Stromal cell of bone marrow (primary cell): ENCODE measurements around the gene CCDC192.
A peak's percentile ranks its signal among the peaks of the same experiment; 100 is the strongest.

ENCODE experiments used
- DNase-seq: peaks from one replicate; pipeline ENCODE4 v3.0.0-alpha.2; 2012; ENCODE audit warnings: low read depth

The CCDC192 gene

DNA sequence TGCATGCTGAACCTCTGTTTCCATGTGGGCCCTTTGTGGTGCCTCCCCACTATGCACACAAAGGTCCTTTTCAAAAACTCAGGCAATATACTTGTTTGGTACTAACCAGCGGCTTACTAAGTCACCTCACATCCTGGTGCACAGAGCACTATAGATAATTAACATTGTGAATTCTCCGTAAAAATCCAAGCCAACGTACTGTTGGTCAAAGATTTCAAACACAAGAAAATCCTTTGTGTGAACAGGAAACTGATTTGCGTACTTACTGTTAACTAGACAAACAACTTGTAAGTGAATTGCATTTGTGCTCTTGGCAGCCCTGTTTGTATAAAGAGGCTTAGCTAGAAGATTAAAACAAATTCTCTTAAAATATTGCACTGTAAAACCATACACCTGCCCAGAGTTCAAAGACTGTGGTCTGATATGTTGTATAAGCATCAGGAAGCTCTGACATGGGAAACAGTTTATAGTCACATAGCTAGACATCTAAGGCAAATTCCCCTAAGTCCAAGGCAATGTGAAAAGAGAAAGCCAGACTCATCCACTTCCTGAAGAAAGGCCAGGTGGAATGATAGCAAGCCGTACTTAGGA is 255.3 kb downstream of the CCDC192 start:
- no peak for DNase-seq

DNA sequence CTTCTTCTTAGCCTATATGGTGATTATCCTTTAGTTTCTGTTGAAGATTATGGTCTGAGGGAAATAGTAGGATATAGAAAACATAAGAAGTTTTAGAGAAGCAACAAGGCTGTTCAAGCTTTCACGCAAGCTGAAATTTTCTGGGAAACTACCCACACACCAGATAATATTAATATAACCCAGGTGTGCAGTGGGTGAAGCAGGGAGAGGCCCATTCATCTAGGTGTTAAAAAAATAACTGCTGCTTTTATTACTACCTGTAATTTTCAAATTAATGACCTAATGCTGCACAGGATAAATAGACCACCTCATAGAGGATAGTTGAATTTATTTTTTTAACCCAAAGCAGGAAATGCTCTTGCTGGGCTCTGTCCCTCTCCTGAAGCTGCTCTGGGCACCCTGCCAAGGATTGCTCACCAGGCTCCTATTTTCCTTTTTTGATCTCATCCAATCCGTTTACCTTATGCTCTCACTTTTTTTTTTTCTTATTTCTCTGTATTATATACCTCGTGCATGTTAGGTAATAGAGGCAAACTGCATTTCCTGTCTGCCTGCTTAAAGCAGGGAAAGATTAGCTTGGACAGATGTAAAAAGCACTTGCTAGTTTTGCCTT is 256.1 kb downstream of the CCDC192 start:
- peak; percentile 34 for DNase-seq

GRCh38 chr5:127960270-127960691 is 257.1 kb downstream of the CCDC192 start:
- no peak for DNase-seq

DNA sequence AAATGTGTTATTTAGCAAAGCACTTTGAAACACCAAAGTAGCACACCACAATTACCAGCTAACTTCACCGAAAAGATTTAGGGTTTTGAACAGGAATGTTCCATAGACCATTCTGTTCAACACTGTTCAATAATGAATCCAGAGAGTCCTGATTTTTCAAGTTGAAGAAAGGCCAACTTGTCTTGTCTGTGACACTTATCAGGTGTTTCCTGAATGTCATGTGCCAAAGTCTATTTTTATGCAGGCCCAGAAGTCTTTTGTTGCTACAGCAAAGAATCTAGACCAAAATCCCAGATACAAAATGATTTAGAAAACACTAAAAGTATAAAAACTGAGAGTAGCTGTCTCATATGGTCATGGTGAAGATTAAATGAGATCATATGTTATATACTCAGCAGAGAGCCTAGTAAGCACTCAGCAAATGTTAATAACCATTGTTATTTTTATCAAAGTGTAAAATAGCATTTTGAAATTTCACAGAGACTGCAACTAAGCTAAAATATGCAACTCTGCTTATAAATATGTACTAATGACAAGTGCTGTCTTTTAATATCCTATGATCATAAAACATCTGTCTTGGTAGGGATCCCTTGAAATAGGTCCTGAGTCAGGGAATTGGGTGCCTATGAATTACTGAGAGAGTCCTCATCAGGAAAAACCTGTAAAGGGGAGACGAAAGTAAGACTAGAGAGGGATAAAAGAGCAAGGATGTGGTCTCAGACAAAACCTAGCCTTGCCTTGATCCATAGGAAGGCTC is 258.0 kb downstream of the CCDC192 start:
- DNase-seq: no peak

DNA sequence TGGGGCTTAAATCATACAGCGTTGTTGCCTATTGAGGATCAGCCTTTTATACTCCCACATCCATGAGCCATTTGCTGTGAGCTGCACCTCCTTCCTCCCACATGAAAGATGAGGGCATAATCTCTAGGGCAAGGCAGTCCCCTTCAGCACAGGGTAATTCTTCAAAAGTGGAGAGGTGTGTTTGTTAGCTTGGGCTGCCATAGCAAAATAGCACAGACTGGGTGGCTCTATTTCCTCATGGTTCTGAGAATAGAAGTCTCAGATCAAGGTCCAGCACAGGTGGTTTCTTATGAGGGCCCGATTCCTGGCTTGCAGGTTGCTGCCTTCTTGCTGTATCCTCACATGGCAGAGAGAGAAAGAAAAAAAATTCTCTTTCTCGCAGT is 258.6 kb downstream of the CCDC192 start:
- DNase-seq: no peak

- DNase-seq: no peak
Measured at GRCh38 chr5:127962491-127962890, 259.3 kb downstream of the CCDC192 start.

GRCh38 chr5:127963233-127963632 is 260.0 kb downstream of the CCDC192 start:
- no peak for DNase-seq

DNA sequence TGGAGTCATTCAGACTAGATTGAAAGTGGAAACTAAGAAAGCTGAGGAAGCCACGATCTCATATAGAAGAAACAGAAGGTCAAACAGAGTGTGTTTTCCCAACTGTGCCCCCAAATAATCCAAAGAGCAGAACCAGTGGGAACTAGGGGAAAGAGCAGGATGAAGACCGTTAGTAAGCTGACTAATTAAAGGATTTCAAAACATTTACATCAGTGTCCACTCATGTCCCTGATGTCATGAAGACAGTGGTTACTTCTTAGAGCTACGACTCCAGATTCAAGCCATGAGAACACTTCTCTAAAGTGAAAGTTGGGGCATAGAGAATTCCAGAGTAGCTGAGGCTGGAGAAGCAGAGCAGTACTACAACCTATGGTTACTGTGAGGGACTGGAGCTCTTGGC is 260.7 kb downstream of the CCDC192 start:
- DNase-seq: no peak

GRCh38 chr5:127967323-127967982 is 264.3 kb downstream of the CCDC192 start:
- no peak for DNase-seq

GRCh38 chr5:127967983-127968592 is 264.9 kb downstream of the CCDC192 start:
- DNase-seq: no peak

DNA sequence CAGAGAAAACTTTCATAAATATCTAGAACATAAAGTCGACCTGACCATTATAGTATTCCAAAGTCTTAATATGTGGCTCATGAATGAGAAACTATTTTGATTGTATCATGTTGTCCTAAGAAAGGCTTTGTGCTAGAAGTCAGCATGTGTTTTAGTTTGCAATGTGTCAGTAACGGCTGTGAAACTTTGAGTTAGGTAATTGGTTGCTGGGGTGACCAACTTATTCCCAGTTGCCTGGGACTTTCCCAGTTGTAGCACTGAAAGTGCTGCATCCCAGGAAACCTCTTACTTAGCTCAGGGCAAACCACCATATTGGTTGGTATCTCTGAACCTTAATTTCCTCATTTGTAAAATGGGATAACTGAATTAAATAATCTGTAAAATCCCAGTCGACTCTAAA is 265.8 kb downstream of the CCDC192 start:
- no peak for DNase-seq

DNA sequence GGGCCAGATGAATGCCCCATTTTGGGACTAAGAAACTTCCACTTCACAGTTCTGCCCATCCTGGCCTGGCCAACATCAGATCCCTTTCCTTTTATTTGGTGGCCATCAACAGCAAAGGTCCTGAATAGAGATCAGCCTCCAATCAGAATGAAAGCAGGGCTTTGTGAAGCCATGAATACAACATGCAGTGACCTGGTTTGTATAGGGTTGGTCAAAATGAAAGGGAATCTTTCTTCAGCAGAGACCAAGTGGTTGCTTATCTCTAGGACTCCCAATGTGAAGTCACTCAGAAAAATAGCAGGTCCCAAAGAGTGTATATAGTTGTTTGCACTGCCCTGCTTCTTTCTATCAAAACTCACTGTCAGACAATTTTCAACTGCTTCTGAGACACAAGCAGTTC is 266.5 kb downstream of the CCDC192 start:
- no peak for DNase-seq

GRCh38 chr5:127970081-127970480 is 266.9 kb downstream of the CCDC192 start:
- no peak for DNase-seq

- no peak for DNase-seq
Measured at GRCh38 chr5:127970854-127971425, 267.7 kb downstream of the CCDC192 start.

DNA sequence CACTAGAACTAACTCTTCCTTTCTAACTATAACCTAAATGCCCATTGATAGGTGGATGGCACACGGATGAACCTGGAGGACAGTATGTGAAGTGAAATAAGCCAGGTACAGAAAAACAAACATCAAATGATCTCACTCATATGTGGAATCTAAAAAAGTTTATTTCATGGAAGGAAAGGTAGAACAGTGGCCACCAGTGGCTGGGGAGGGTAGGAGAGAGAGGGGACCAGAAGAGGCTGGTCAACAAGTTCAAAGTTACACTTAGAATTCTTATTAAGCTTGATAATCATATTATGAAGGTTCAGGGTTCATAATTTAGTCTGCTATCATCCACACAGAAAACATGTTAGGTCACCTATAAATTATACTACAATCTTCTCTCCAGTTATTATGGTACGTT is 272.8 kb downstream of the CCDC192 start:
- no peak for DNase-seq

DNA sequence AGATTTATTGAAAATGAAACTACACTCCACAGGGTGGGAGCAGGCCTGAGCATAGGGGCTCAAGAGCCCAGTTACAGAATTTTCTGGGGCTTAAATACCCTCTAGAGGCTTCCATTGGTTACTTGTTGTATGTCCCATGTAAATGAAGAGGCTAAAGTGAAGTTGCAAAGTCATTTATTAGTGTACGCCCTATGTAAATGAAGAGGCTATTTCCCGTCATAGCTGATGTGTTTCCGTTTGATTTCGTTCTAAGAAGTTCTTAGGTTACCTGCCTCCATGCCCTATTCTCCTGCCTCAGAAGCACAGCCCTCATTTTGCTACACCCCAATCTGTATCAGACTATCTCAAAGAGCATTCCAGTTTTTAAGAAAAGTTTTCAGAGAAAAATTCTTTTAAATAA is 273.3 kb downstream of the CCDC192 start:
- DNase-seq: no peak

GRCh38 chr5:127976991-127977717 is 274.0 kb downstream of the CCDC192 start:
- DNase-seq: no peak

DNA sequence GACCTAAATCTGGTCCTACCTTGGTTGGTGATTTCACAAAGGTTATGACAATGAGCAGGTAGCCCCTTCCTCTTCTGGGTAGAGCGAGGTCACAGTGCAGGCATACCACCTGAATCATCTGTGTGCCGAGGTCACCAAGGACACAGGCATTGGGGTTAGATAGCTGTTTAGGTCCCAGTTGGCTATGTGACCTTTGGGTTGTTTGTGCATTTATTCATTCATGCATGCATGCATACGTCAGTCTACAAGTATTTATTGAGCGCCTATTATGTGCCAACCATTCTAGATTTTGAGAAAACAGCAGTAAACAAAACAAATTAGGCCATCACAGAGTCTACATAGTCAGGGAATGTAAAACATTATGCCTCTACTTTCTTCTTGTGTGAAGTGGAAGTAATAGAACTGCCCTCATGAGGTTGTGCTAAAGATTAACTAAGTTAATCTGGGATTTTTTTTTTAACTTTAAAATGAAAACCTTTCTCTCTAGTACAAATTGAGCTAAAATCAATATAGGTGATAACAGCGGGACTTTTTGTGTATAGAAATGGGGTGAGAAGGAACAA is 275.6 kb downstream of the CCDC192 start:
- no peak for DNase-seq

GRCh38 chr5:127979475-127979874 is 276.3 kb downstream of the CCDC192 start:
- DNase-seq: no peak

- no peak for DNase-seq
Measured at GRCh38 chr5:127980843-127981242, 277.7 kb downstream of the CCDC192 start.

DNA sequence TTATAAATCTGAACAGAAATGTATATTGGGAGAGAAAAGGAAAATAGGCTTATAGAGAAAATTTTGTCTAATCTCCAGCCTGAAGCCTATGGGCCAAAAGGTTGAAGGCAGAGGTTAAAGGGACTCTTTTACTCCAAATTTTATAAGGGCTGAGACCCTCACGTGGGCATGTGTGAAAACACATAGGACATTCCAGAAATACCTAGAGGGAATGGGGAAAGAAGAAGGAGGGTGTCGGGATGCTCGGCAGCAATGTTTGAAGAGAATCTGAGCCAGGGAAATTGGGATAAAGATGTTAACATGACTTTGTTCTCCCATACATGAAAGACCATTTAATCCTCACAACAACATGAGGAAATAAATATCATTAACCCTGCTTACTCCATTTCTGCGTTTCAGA is 278.3 kb downstream of the CCDC192 start:
- no peak for DNase-seq
